ENCODE measurements around the gene RPL4. TPM values are rescaled to one million over a fixed set of nuclear protein-coding genes. Genes with fewer than 3 reads are reported as not detected.

RPL4 gene
- total RNA-seq, 8 experiments from 2014 or later, result 2,214 to 4,603 (median 3,581) TPM

Other genes with a start within 250 kb of the RPL4 start
- gene DIS3L, start 211.3 kb downstream of the RPL4 start, total RNA-seq, result 10 to 100 TPM; 12.1 to 27.6 (median 18.5) TPM
- 10 to 100 TPM in 7 of 8 experiments, 1 to 10 TPM in 1; 9.8 to 22.4 (median 13.2) TPM for gene TIPIN, start 148.2 kb downstream of the RPL4 start, total RNA-seq
- gene MAP2K1, start 117.9 kb downstream of the RPL4 start, total RNA-seq, result 10 to 100 TPM; 19.8 to 38.6 (median 24.6) TPM
- 10 to 100 TPM; 23.8 to 43.1 (median 31.7) TPM for gene SNAPC5, start 7.1 kb downstream of the RPL4 start, total RNA-seq
- 10 to 100 TPM in 7 of 8 experiments, 1 to 10 TPM in 1; 9.0 to 24.5 (median 18.1) TPM for gene ZWILCH, start 471 bp upstream of the RPL4 start, total RNA-seq
- gene LCTL, start 61.1 kb upstream of the RPL4 start, total RNA-seq, result 1 to 10 TPM in 1 of 8 experiments, under 1 TPM in 7; 0.09 to 1.5 (median 0.67) TPM
- gene SMAD6, start 197.4 kb upstream of the RPL4 start, total RNA-seq, result 10 to 100 TPM in 3 of 8 experiments, 1 to 10 TPM in 5; 1.2 to 43.3 (median 3.9) TPM

Data from motor neuron (in vitro differentiated cells).